ENCODE measurements around the gene HOXD3. TPM values are rescaled to one million over a fixed set of nuclear protein-coding genes. Genes with fewer than 3 reads are reported as not detected.

The HOXD3 gene
- total and polyA plus RNA-seq, 2 donors (not counting 1 experiment from before 2014, with no cell fraction given), result not detected

DNA sequence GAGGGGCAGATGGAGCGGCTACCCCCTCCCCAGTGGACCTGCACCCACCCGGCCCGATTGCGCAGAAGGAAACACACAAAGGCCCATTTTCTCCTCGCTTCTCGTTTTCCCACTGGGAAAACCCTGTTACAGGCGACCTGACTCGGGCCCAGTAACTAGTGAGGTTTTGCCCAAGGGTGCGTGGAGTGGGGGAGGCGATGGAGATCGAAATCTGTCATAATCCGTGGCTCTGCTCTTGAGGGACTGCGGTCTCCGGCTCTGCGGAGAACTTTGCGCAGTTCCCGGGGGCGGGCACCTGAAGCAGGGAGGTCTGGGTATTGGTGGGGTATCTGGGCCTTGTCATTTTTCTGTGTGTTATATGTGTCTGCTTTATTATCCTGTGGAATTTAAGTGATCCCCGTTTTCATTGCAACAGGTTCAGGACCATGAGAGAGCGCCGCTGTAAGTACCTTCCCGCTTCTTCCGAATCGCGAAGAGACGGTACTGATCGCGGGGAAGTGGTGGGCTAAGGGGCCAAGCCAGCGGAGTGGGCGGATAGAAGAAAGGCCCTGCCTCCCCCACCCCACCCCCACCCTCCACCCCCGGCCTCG is 9.8 kb upstream of the HOXD3 start:
- DNase-seq (ENCODE audit: low read depth in 2 of 2), result no peak
- no peak overlapping the region for H2AFZ ChIP-seq (ENCODE audit: low read length)
- no peaks in the 10 kb centered on the region for H3K79me2 ChIP-seq (ENCODE audit: control insufficient read depth, insufficient read depth, low read length)
- H4K20me1 ChIP-seq (ENCODE audit: control insufficient read depth, extremely low read depth, insufficient read depth, low read length), result no peaks in the 10 kb centered on the region
- H3K4me3 ChIP-seq (replicated peaks in 1 of 4; ENCODE audit: control extremely low read depth in 1 of 4, insufficient read depth in 1 of 4, low read depth in 3 of 4, low read length in 4 of 4), result no peak overlapping the region
- no peaks in the 10 kb centered on the region for H3K9me3 ChIP-seq (ENCODE audit: control insufficient read depth, insufficient read depth, low read depth, low read length)
- TF ChIP-seq EZH2 (IDR thresholded peaks at IDR 0.05; ENCODE audit: low read length, missing control alignments), result peak; percentile 61
- TF ChIP-seq, protein P1, sequence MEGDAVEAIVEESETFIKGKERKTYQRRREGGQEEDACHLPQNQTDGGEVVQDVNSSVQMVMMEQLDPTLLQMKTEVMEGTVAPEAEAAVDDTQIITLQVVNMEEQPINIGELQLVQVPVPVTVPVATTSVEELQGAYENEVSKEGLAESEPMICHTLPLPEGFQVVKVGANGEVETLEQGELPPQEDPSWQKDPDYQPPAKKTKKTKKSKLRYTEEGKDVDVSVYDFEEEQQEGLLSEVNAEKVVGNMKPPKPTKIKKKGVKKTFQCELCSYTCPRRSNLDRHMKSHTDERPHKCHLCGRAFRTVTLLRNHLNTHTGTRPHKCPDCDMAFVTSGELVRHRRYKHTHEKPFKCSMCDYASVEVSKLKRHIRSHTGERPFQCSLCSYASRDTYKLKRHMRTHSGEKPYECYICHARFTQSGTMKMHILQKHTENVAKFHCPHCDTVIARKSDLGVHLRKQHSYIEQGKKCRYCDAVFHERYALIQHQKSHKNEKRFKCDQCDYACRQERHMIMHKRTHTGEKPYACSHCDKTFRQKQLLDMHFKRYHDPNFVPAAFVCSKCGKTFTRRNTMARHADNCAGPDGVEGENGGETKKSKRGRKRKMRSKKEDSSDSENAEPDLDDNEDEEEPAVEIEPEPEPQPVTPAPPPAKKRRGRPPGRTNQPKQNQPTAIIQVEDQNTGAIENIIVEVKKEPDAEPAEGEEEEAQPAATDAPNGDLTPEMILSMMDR (conservative IDR thresholded peaks at IDR 0.05 in 1 of 2, IDR thresholded peaks at IDR 0.05 in 1 of 2; ENCODE audit: low read depth in 1 of 2, low read length in 2 of 2), result no peak
- no peak overlapping the region for H3K27ac ChIP-seq (ENCODE audit: insufficient read depth, low read length)
- no peak overlapping the region for H3K4me2 ChIP-seq (ENCODE audit: extremely low read depth, insufficient read depth, low read length)
- peaks cover 62% of the 10 kb centered on the region for H3K27me3 ChIP-seq (ENCODE audit: control insufficient read depth, insufficient read depth, low read length)
- H3K9ac ChIP-seq (ENCODE audit: insufficient read depth, low read length), result no peak overlapping the region
- no peaks in the 10 kb centered on the region for H3K36me3 ChIP-seq (ENCODE audit: control insufficient read depth, insufficient read depth, low read length)
- no peaks in the 10 kb centered on the region for H3K4me1 ChIP-seq (ENCODE audit: control insufficient read depth, extremely low read depth, insufficient read depth, low read length)

DNA sequence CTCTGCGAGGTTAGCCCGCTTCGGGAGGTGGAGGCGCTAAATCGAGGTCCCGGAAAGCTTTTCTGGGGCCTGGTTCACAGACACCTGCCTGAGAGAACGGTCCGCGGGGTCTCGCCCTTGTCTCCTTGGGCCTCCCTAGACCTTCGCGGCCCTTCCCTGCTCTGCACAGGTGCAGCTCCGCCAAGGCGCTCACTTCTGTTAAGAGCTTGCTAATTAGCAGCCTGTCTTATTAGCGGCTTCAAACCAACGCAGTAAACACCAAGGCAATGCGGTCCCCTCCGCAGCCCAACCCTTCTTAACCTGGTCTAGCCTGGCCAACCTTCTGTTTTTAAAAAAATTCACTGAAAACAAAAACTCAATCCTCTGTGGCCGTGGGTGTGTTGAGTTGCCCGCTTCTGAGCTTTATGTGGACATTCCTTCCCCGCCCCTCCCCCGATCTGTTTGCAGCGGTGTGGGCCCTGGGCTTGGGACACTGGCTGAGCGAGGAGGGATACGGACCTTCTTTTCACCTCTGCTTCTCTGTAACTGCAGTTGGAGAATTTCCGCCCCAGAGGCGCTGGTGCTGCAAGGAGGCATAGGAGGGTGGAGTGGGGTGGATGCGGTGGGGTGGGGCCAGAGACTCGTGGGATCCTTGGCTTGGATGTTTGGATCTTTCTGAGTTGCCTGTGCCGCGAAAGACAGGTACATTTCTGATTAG is 9.2 kb upstream of the HOXD3 start:
- TF ChIP-seq, protein P1 (conservative IDR thresholded peaks at IDR 0.05 in 1 of 2, IDR thresholded peaks at IDR 0.05 in 1 of 2; ENCODE audit: low read depth in 1 of 2, low read length in 2 of 2), result no peak
- TF ChIP-seq EZH2 (IDR thresholded peaks at IDR 0.05; ENCODE audit: low read length, missing control alignments), result peak; percentile 73
- Histone ChIP-seq H3K36me3 (ENCODE audit: control insufficient read depth, insufficient read depth, low read length) (no peaks in the 10 kb centered on the region), H3K9me3 (ENCODE audit: control insufficient read depth, insufficient read depth, low read depth, low read length) (no peaks in the 10 kb centered on the region), H3K9ac (ENCODE audit: insufficient read depth, low read length) (no peak overlapping the region), H3K4me3 (replicated peaks in 1 of 4; ENCODE audit: control extremely low read depth in 1 of 4, insufficient read depth in 1 of 4, low read depth in 3 of 4, low read length in 4 of 4) (no peak overlapping the region), H3K27me3 (ENCODE audit: control insufficient read depth, insufficient read depth, low read length) (peaks cover 68% of the 10 kb centered on the region), H3K79me2 (ENCODE audit: control insufficient read depth, insufficient read depth, low read length) (no peaks in the 10 kb centered on the region), H4K20me1 (ENCODE audit: control insufficient read depth, extremely low read depth, insufficient read depth, low read length) (no peaks in the 10 kb centered on the region), H2AFZ (ENCODE audit: low read length) (no peak overlapping the region), H3K27ac (ENCODE audit: insufficient read depth, low read length) (no peak overlapping the region), H3K4me2 (ENCODE audit: extremely low read depth, insufficient read depth, low read length) (no peak overlapping the region), H3K4me1 (ENCODE audit: control insufficient read depth, extremely low read depth, insufficient read depth, low read length) (no peaks in the 10 kb centered on the region)
- DNase-seq (ENCODE audit: low read depth in 2 of 2), result no peak

DNA sequence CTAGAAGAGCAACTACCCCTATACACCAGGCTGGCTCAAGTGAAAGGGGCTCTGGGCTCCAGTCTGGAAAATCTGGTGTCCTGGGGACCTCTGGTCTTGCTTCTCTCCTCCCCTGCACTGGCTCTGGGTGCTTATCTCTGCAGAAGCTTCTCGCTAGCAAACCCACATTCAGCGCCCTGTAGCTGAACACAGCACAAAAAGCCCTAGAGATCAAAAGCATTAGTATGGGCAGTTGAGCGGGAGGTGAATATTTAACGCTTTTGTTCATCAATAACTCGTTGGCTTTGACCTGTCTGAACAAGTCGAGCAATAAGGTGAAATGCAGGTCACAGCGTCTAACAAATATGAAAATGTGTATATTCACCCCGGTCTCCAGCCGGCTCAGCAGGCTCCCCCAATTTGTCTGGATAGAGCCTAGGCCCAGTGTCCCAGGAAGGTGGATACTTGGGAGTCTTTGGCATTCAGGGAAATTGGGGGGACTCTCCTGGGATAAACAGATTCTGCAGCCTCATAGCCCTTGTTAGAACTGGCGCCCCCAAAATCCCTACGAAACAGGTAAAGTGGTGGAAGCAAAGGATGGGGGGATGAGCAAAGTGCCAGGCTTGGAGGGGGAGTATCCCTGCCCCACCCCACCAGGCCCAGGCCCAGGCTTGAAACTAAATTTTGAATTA is 8.2 kb upstream of the HOXD3 start:
- H2AFZ ChIP-seq (ENCODE audit: low read length), result no peak overlapping the region
- H4K20me1 ChIP-seq (ENCODE audit: control insufficient read depth, extremely low read depth, insufficient read depth, low read length), result no peaks in the 10 kb centered on the region
- peaks cover 74% of the 10 kb centered on the region for H3K27me3 ChIP-seq (ENCODE audit: control insufficient read depth, insufficient read depth, low read length)
- H3K4me3 ChIP-seq (replicated peaks in 1 of 4; ENCODE audit: control extremely low read depth in 1 of 4, insufficient read depth in 1 of 4, low read depth in 3 of 4, low read length in 4 of 4), result no peak overlapping the region
- H3K36me3 ChIP-seq (ENCODE audit: control insufficient read depth, insufficient read depth, low read length), result no peaks in the 10 kb centered on the region
- no peaks in the 10 kb centered on the region for H3K79me2 ChIP-seq (ENCODE audit: control insufficient read depth, insufficient read depth, low read length)
- TF ChIP-seq, protein P1 (conservative IDR thresholded peaks at IDR 0.05 in 1 of 2, IDR thresholded peaks at IDR 0.05 in 1 of 2; ENCODE audit: low read depth in 1 of 2, low read length in 2 of 2), result no peak
- TF ChIP-seq EZH2 (IDR thresholded peaks at IDR 0.05; ENCODE audit: low read length, missing control alignments), result no peak
- H3K4me1 ChIP-seq (ENCODE audit: control insufficient read depth, extremely low read depth, insufficient read depth, low read length), result no peaks in the 10 kb centered on the region
- no peak overlapping the region for H3K9ac ChIP-seq (ENCODE audit: insufficient read depth, low read length)
- H3K9me3 ChIP-seq (ENCODE audit: control insufficient read depth, insufficient read depth, low read depth, low read length), result no peaks in the 10 kb centered on the region
- H3K4me2 ChIP-seq (ENCODE audit: extremely low read depth, insufficient read depth, low read length), result no peak overlapping the region
- H3K27ac ChIP-seq (ENCODE audit: insufficient read depth, low read length), result no peak overlapping the region
- DNase-seq (ENCODE audit: low read depth in 2 of 2), result no peak

All from fibroblast of lung (primary cell).